CD4-positive, alpha-beta T cell (primary cell): ENCODE results near the gene MAPK11. TPM values are rescaled to one million over a fixed set of nuclear protein-coding genes. Genes with fewer than 3 reads are reported as not detected.

ENCODE experiments used
- ATAC-seq: fragments of 200-7000 bp; cut with Tn5 transposase; one replicate; pipeline ENCODE4 v1.10.0; 2022; ENCODE audit warnings: mild to moderate bottlenecking; ENCODE audit not compliant: poor library complexity
- CTCF ChIA-PET: fragments of 350-600 bp; sonication (Branson Sonifier 250); formaldehyde crosslinking; loops from one replicate; lab custom pipeline; 2021; ENCODE audit warnings: antibody characterized with exemption, inconsistent platforms; lab: Charles Lee
- POLR2A ChIA-PET: fragments of 350-600 bp; sonication (Branson Sonifier 250); formaldehyde crosslinking; loops from one replicate; lab custom pipeline; 2021; ENCODE audit warnings: antibody characterized with exemption, inconsistent platforms; lab: Charles Lee
- DNase-seq, 14 experiments: peaks; one replicate each; pipeline ENCODE4 v3.0.0-alpha.2; 2013 to 2020; ENCODE audit warnings: mixed read lengths in 2 of 14
- H3K27ac ChIP-seq, 2 donors: one replicate each; pipeline versions ENCODE4 v1.5.1 to v1.7.0; 2013; ENCODE audit warnings: low read length in 2 of 2, low read depth in 1 of 2, mild to moderate bottlenecking in 1 of 2
- H3K27me3 ChIP-seq, 2 experiments: 1 replicate in 1 of 2; 2 replicates in 1 of 2; pipeline versions ENCODE4 v1.6.1 to v1.7.0; 2013; ENCODE audit warnings: low read length in 2 of 2, control low read depth in 1 of 2, mild to moderate bottlenecking in 1 of 2, moderate library complexity in 1 of 2; ENCODE audit not compliant: insufficient read depth in 2 of 2, control insufficient read depth in 1 of 2
- H3K36me3 ChIP-seq: one replicate; pipeline ENCODE4 v1.6.1; 2013; ENCODE audit warnings: low read length, control low read depth; ENCODE audit not compliant: insufficient read depth
- H3K4me1 ChIP-seq: one replicate; pipeline ENCODE4 v1.6.1; 2013; ENCODE audit warnings: low read length, control low read depth; ENCODE audit not compliant: insufficient read depth
- H3K4me3 ChIP-seq: one replicate; pipeline ENCODE4 v1.5.1; 2013; ENCODE audit warnings: mild to moderate bottlenecking, low read length, moderate library complexity
- H3K9me3 ChIP-seq, 2 experiments: 1 replicate in 1 of 2; 2 replicates in 1 of 2; pipeline versions ENCODE4 v1.6.1 to v1.7.0; 2013; ENCODE audit warnings: low read length in 2 of 2, mild to moderate bottlenecking in 2 of 2, control low read depth in 1 of 2, moderate library complexity in 1 of 2; ENCODE audit not compliant: control insufficient read depth in 1 of 2, insufficient read depth in 1 of 2
- H3K27ac Mint-ChIP-seq: one replicate; pipeline ENCODE4 v1.8.0; 2020; ENCODE audit warnings: mixed read lengths
- H3K27me3 Mint-ChIP-seq: one replicate; pipeline ENCODE4 v1.8.0; 2021; ENCODE audit warnings: mixed read lengths
- H3K36me3 Mint-ChIP-seq: one replicate; pipeline ENCODE4 v1.8.0; 2021; ENCODE audit warnings: low read depth, mixed read lengths
- H3K4me1 Mint-ChIP-seq: one replicate; pipeline ENCODE4 v1.8.0; 2021; ENCODE audit warnings: low read depth, mixed read lengths
- H3K4me3 Mint-ChIP-seq: one replicate; pipeline ENCODE4 v1.8.0; 2020; ENCODE audit warnings: mild to moderate bottlenecking, mixed read lengths
- H3K9me3 Mint-ChIP-seq: one replicate; pipeline ENCODE4 v1.8.0; 2020; ENCODE audit warnings: mixed read lengths
- CTCF ChIP-seq: fragments of 200-600 bp; IDR thresholded peaks from one replicate; pipeline ENCODE4 v1.8.0; 2022; ENCODE audit warnings: antibody characterized with exemption, mild to moderate bottlenecking
- intact Hi-C, 2 experiments: fragments of 100-400 bp; cut with DNase I in 1 of 2; cut with micrococcal nuclease in 1 of 2; formaldehyde crosslinking; loops; one replicate each; pipeline versions ENCODE4 v1.15.1 to v1.9.0; 2023 to 2025; cut with DNase I, micrococcal nuclease
- total RNA-seq, 174 experiments: library from RNA in 2 of 174; stranded (reverse) in 2 of 174; gene quantifications; one replicate each; pipeline ENCODE4 v1.2.3 and lab custom pipeline; 2021 to 2026

MAPK11 gene
- total RNA-seq, 2 experiments from 2014 or later = 4.2 to 4.9 TPM

- Mint-ChIP-seq H3K4me1 (no peaks in the 10 kb centered on the region), H3K27me3 (peaks cover 19% of the 10 kb centered on the region), H3K9me3 (no peaks in the 10 kb centered on the region), H3K36me3 (no peaks in the 10 kb centered on the region), H3K27ac (no peak overlapping the region), H3K4me3 (no peak overlapping the region)
- no peak for ATAC-seq
- peaks cover 7% of the 10 kb centered on the region for H3K4me1 ChIP-seq
- peaks cover 24 to 35% of the 10 kb centered on the region in 2 experiments for H3K27me3 ChIP-seq
- intact Hi-C loops = no loop called here
- TF ChIP-seq CTCF = no peak
- no peak for DNase-seq
- POLR2A ChIA-PET = no interaction called here
- no peak overlapping the region for H3K4me3 ChIP-seq
- no peaks in the 10 kb centered on the region for H3K36me3 ChIP-seq
- CTCF ChIA-PET = no interaction called here
- H3K27ac ChIP-seq = no peak overlapping the region
- peaks cover 0 to 18% of the 10 kb centered on the region in 2 experiments for H3K9me3 ChIP-seq
Observed at GRCh38 chr22:50289151-50289941, 19.2 kb upstream of the MAPK11 start.

GRCh38 chr22:50287731-50288130, 17.6 kb upstream of the MAPK11 start:
- Mint-ChIP-seq H3K27ac (no peak overlapping the region), H3K27me3 (peaks cover 16% of the 10 kb centered on the region), H3K9me3 (no peaks in the 10 kb centered on the region), H3K4me3 (no peak overlapping the region), H3K4me1 (no peaks in the 10 kb centered on the region), H3K36me3 (no peaks in the 10 kb centered on the region)
- no peak for TF ChIP-seq CTCF
- Histone ChIP-seq H3K27ac (no peak overlapping the region), H3K4me3 (no peak overlapping the region), H3K4me1 (peaks cover 4% of the 10 kb centered on the region), H3K9me3 (peaks cover 0 to 15% of the 10 kb centered on the region in 2 experiments), H3K27me3 (peaks cover 16 to 25% of the 10 kb centered on the region in 2 experiments), H3K36me3 (no peaks in the 10 kb centered on the region)
- no peak for DNase-seq
- no peak for ATAC-seq
- ChIA-PET CTCF (no interaction called here), POLR2A (no interaction called here)
- intact Hi-C loops = no loop called here

- TF ChIP-seq CTCF = no peak
- ChIA-PET POLR2A (no interaction called here), CTCF (no interaction called here)
- Histone ChIP-seq H3K27ac (no peak overlapping the region), H3K27me3 (peaks cover 11 to 21% of the 10 kb centered on the region in 2 experiments), H3K36me3 (no peaks in the 10 kb centered on the region), H3K9me3 (peaks cover 0 to 9% of the 10 kb centered on the region in 2 experiments), H3K4me1 (no peaks in the 10 kb centered on the region), H3K4me3 (no peak overlapping the region)
- H3K27ac Mint-ChIP-seq = no peak overlapping the region
- DNase-seq (no peak), ATAC-seq (no peak)
- H3K4me3 Mint-ChIP-seq = no peak overlapping the region
- H3K4me1 Mint-ChIP-seq = no peaks in the 10 kb centered on the region
- no peaks in the 10 kb centered on the region for H3K36me3 Mint-ChIP-seq
- intact Hi-C loops = no loop called here
- H3K9me3 Mint-ChIP-seq = no peaks in the 10 kb centered on the region
- peaks cover 8% of the 10 kb centered on the region for H3K27me3 Mint-ChIP-seq
Observed at GRCh38 chr22:50286701-50287318, 16.6 kb upstream of the MAPK11 start.
